BLaER1 treated with 17β-estradiol and CSF1 and Interleukin-3, amounts not matched to agents 10 nM and 100 nM (cell line): ENCODE measurements around the gene GDAP1L1.
"Not testable (repeated sequence)": the region's sequence is repeated elsewhere in the genome, so short reads cannot be mapped to it uniquely, and the experiment has no call there.

Source experiments
- H3K27ac ChIP-seq, 11 experiments: shearing (Covaris generic); formaldehyde crosslinking; 2 replicates each; pipeline ENCODE4 v1.8.1; 2022
- H3K27me3 ChIP-seq, 11 experiments: shearing (Covaris generic); formaldehyde crosslinking; 2 replicates each; pipeline ENCODE4 v1.8.1; 2022
- H3K36me3 ChIP-seq, 11 experiments: shearing (Covaris generic); formaldehyde crosslinking; 2 replicates each; pipeline ENCODE4 v1.8.1; 2022
- H3K4me1 ChIP-seq, 10 experiments: shearing (Covaris generic); formaldehyde crosslinking; 2 replicates each; pipeline ENCODE4 v1.8.1; 2022
- H3K4me2 ChIP-seq, 11 experiments: shearing (Covaris generic); formaldehyde crosslinking; 2 replicates each; pipeline ENCODE4 v1.8.1; 2022
- H3K4me3 ChIP-seq, 10 experiments: shearing (Covaris generic); formaldehyde crosslinking; 2 replicates each; pipeline ENCODE4 v1.8.1; 2022
- H3K9ac ChIP-seq, 11 experiments: shearing (Covaris generic); formaldehyde crosslinking; 2 replicates each; pipeline ENCODE4 v1.8.1; 2022
- H3K9me3 ChIP-seq, 11 experiments: shearing (Covaris generic); formaldehyde crosslinking; replicated peaks in 1 of 11; 2 replicates each; pipeline ENCODE4 v1.8.1; 2022
- H4K20me1 ChIP-seq, 11 experiments: shearing (Covaris generic); formaldehyde crosslinking; 2 replicates each; pipeline ENCODE4 v1.8.1; 2022
- Cebpa-rat ChIP-seq, 11 experiments: shearing (Covaris generic); IDR thresholded peaks; 2 replicates each; pipeline ENCODE4 v1.8.1; 2022

The GDAP1L1 gene

GRCh38 chr20:44282192-44282591 lies 35.1 kb downstream of the GDAP1L1 start:
- H3K4me1 ChIP-seq: no peaks in the 10 kb centered on the region
- no peak for TF ChIP-seq Cebpa-rat (IDR thresholded peaks at IDR 0.05)
- no peak overlapping the region for H3K4me2 ChIP-seq
- H3K9ac ChIP-seq: no peak overlapping the region
- H3K9me3 ChIP-seq: peaks cover 0 to 2% (median 0%) of the 10 kb centered on the region in 11 experiments; a peak in 3 of 22 replicates
- no peaks in the 10 kb centered on the region for H3K36me3 ChIP-seq
- H3K4me3 ChIP-seq: no peak overlapping the region
- H3K27ac ChIP-seq: no peak overlapping the region
- H4K20me1 ChIP-seq: no peaks in the 10 kb centered on the region
- H3K27me3 ChIP-seq: no peaks in the 10 kb centered on the region

GRCh38 chr20:44284032-44284431 lies 36.9 kb downstream of the GDAP1L1 start:
- Histone ChIP-seq H4K20me1 (no peaks in the 10 kb centered on the region), H3K27ac (no peak overlapping the region), H3K27me3 (no peaks in the 10 kb centered on the region), H3K9me3 (peaks cover 12 to 17% (median 15%) of the 10 kb centered on the region in 11 experiments; a peak in 20 of 22 replicates), H3K9ac (no peak overlapping the region), H3K4me2 (no peak overlapping the region), H3K4me1 (no peaks in the 10 kb centered on the region), H3K36me3 (peaks cover 0 to 12% (median 7%) of the 10 kb centered on the region in 11 experiments; a peak in 5 of 22 replicates), H3K4me3 (no peak overlapping the region)
- TF ChIP-seq Cebpa-rat (IDR thresholded peaks at IDR 0.05): no peak

GRCh38 chr20:44287272-44288097 lies 40.4 kb downstream of the GDAP1L1 start:
- Histone ChIP-seq H3K27ac (no peak overlapping the region), H4K20me1 (no peaks in the 10 kb centered on the region), H3K9ac (no peak overlapping the region), H3K9me3 (peaks cover 12 to 17% (median 15%) of the 10 kb centered on the region in 11 experiments; a peak in 20 of 22 replicates), H3K27me3 (no peaks in the 10 kb centered on the region), H3K4me1 (no peaks in the 10 kb centered on the region), H3K4me3 (no peak overlapping the region), H3K36me3 (peaks cover 0 to 12% (median 7%) of the 10 kb centered on the region in 11 experiments; a peak in 5 of 22 replicates), H3K4me2 (no peak overlapping the region)
- TF ChIP-seq Cebpa-rat (IDR thresholded peaks at IDR 0.05): no peak

- Histone ChIP-seq H4K20me1 (no peaks in the 10 kb centered on the region), H3K9me3 (peaks cover 12 to 17% (median 15%) of the 10 kb centered on the region in 11 experiments; a peak in 20 of 22 replicates), H3K4me2 (no peak overlapping the region), H3K27me3 (no peaks in the 10 kb centered on the region), H3K4me3 (no peak overlapping the region), H3K27ac (no peak overlapping the region), H3K9ac (no peak overlapping the region), H3K4me1 (no peaks in the 10 kb centered on the region), H3K36me3 (peaks cover 0 to 12% (median 7%) of the 10 kb centered on the region in 11 experiments; a peak in 5 of 22 replicates)
- no peak for TF ChIP-seq Cebpa-rat (IDR thresholded peaks at IDR 0.05)
These were observed 41.1 kb downstream of the GDAP1L1 start for GRCh38 chr20:44288252-44288651.

- no peak for TF ChIP-seq Cebpa-rat (IDR thresholded peaks at IDR 0.05)
- H3K4me1 ChIP-seq: 0 out of 20 replicates have a peak, but pooled peaks cover 0 to 4% (median 0%) of the 10 kb centered on the region in 10 experiments
- H3K27me3 ChIP-seq: no peaks in the 10 kb centered on the region
- peaks cover 12 to 17% (median 15%) of the 10 kb centered on the region in 11 experiments; a peak in 20 of 22 replicates for H3K9me3 ChIP-seq
- H3K9ac ChIP-seq: no peak overlapping the region
- no peak overlapping the region for H3K4me2 ChIP-seq
- peaks cover 0 to 4% (median 0%) of the 10 kb centered on the region in 11 experiments; a peak in 2 of 22 replicates for H4K20me1 ChIP-seq
- no peak overlapping the region for H3K27ac ChIP-seq
- H3K36me3 ChIP-seq: peaks cover 0 to 12% (median 7%) of the 10 kb centered on the region in 11 experiments; a peak in 5 of 22 replicates
- no peak overlapping the region for H3K4me3 ChIP-seq
These were observed 44.6 kb downstream of the GDAP1L1 start for GRCh38 chr20:44291754-44292153.

- H3K27me3 ChIP-seq: no peaks in the 10 kb centered on the region
- no peak overlapping the region for H3K9ac ChIP-seq
- H3K36me3 ChIP-seq: no peaks in the 10 kb centered on the region; a peak in 1 of 22 replicates
- H3K4me3 ChIP-seq: no peak overlapping the region
- H3K27ac ChIP-seq: no peak overlapping the region
- H3K4me2 ChIP-seq: no peak overlapping the region
- H4K20me1 ChIP-seq: peaks cover 0 to 4% (median 0%) of the 10 kb centered on the region in 11 experiments; a peak in 3 of 22 replicates
- no peaks in the 10 kb centered on the region for H3K9me3 ChIP-seq
- TF ChIP-seq Cebpa-rat (IDR thresholded peaks at IDR 0.05): no peak
- H3K4me1 ChIP-seq: 0 out of 20 replicates have a peak, but pooled peaks cover 0 to 4% (median 0%) of the 10 kb centered on the region in 10 experiments
These were observed 48.9 kb downstream of the GDAP1L1 start for GRCh38 chr20:44296011-44296410.

GRCh38 chr20:44297721-44298120 lies 50.6 kb downstream of the GDAP1L1 start:
- Histone ChIP-seq H3K9ac (no peak overlapping the region), H3K4me1 (0 out of 20 replicates have a peak, but pooled peaks cover 0 to 4% (median 0%) of the 10 kb centered on the region in 10 experiments), H3K4me3 (no peak overlapping the region)

GRCh38 chr20:44299011-44299535 lies 52.0 kb downstream of the GDAP1L1 start:
- H3K9ac ChIP-seq, H3K36me3 ChIP-seq, H3K4me3 ChIP-seq, H3K4me1 ChIP-seq, H3K27ac ChIP-seq, H3K9me3 ChIP-seq, H3K4me2 ChIP-seq, H3K27me3 ChIP-seq: not testable (repeated sequence)
- peaks cover 0 to 18% (median 7%) of the 10 kb centered on the region in 11 experiments; a peak in 6 of 22 replicates for H4K20me1 ChIP-seq

More at GRCh38 chr20:44297721-44298120, 50.6 kb downstream of the GDAP1L1 start:
- TF ChIP-seq Cebpa-rat (IDR thresholded peaks at IDR 0.05): no peak
- Histone ChIP-seq H3K27ac (no peak overlapping the region), H3K4me2 (no peak overlapping the region), H3K27me3 (no peaks in the 10 kb centered on the region), H4K20me1 (peaks cover 0 to 9% (median 3%) of the 10 kb centered on the region in 11 experiments; a peak in 4 of 22 replicates), H3K36me3 (peaks cover 0 to 3% (median 0%) of the 10 kb centered on the region in 11 experiments; a peak in 1 of 22 replicates), H3K9me3 (no peaks in the 10 kb centered on the region)

- H3K36me3 ChIP-seq: peaks cover 0 to 15% (median 3%) of the 10 kb centered on the region in 11 experiments; a peak in 10 of 22 replicates
- no peaks in the 10 kb centered on the region for H3K27me3 ChIP-seq
- no peaks in the 10 kb centered on the region for H3K9me3 ChIP-seq
- no peaks in the 10 kb centered on the region for H3K4me1 ChIP-seq
- H3K4me3 ChIP-seq: no peak overlapping the region
- no peak overlapping the region for H3K9ac ChIP-seq
- H3K4me2 ChIP-seq: no peak overlapping the region
- TF ChIP-seq Cebpa-rat (IDR thresholded peaks at IDR 0.05): no peak
- H3K27ac ChIP-seq: no peak overlapping the region
- H4K20me1 ChIP-seq: peaks cover 0 to 18% (median 8%) of the 10 kb centered on the region in 11 experiments; a peak in 7 of 22 replicates
These were observed 54.2 kb downstream of the GDAP1L1 start for GRCh38 chr20:44301285-44301684.
